Upper lobe of left lung (tissue), 4 donors: Measurements from ENCODE around the gene HEATR1.

Experiments used
- CTCF ChIP-seq, 6 experiments: fragments of 450-650 bp in 4 of 6; fragments of 200-600 bp in 2 of 6; sonication (generic) in 2 of 6; IDR thresholded peaks; one replicate each; pipeline ENCODE4 v1.5.1; 2016 to 2019; ENCODE audit warnings: antibody characterized with exemption in 6 of 6
- EP300 ChIP-seq, 4 donors: sonication (generic); formaldehyde crosslinking; IDR thresholded peaks; one replicate each; pipeline ENCODE4 v1.5.1; 2017; ENCODE audit warnings: antibody characterized with exemption in 4 of 4, control low read depth in 2 of 4
- POLR2A ChIP-seq, 4 donors: fragments of 450-650 bp; IDR thresholded peaks; one replicate each; pipeline ENCODE4 v1.5.1; 2016 to 2017; ENCODE audit warnings: antibody characterized with exemption in 4 of 4, mild to moderate bottlenecking in 2 of 4

DNA sequence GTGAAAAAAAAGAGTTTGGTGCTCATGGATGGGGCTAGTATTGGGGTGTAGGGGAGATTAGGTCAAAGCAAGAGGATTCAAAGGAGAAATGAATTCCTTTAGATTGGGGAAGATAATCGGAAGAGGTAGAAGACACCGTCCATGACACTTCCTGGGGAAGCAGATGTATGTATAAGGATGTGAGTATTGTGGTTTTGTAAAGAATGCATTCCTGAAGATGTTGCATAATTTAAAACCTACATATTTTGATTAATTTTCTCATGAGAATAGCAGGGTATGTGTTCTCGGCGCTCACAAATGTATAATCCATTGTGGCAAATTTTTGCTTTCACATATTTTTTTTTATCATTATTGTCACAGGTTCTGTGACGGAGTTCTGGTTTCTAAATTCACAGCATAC is 86.0 kb downstream of the HEATR1 start:
- TF ChIP-seq EP300 (IDR thresholded peaks at IDR 0.05) (no peak), CTCF (IDR thresholded peaks at IDR 0.05) (no peak), POLR2A (IDR thresholded peaks at IDR 0.05) (no peak)
